Measurements from ENCODE around the gene CDNF. TPM values are rescaled to one million over a fixed set of nuclear protein-coding genes. Genes with fewer than 3 reads are reported as not detected.

CDNF gene
- total RNA-seq, 1 donor from 2014 or later, result 1.5 TPM

DNA sequence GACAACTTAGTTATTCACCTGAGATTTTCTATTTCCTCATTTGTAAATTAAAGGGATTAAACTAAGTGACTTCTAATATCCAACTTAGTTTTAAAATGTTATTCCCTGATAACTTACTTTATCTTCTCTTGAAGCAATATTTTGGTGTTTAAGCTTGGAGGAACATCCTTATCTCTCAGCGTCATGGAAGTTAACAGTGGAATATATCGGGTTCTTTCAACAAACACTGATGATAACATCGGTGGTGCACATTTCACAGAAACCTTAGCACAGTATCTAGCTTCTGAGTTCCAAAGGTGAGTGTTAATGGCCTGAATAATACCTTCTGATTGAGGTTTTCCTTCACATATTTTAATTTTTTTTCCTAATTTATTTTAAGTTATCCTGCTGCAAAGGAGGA is 14.4 kb upstream of the CDNF start:
- peaks cover 35% of the 10 kb centered on the region for H3K36me3 ChIP-seq

DNA sequence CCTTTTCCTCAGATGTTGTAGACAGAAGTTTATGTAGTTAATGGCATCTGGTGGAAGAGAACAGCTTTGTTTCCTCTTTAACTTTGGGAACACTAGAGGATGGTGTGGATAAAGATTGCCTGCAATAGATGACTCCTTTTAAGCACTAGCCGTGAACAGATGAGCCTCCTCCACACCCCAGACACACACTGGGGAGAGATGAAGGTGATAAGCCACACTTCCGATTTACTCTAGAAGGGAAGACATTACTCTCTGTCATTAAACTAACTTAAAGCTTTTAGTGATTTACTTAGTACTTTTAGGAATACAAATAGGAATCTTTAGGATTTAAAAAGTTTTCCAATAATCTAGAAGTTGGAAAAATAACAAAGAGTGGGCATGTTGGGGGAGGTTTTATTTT is 7.1 kb upstream of the CDNF start:
- H3K27ac ChIP-seq (replicated peaks), result no peak overlapping the region
- H3K4me1 ChIP-seq, result peaks cover 2% of the 10 kb centered on the region
- peaks cover 65% of the 10 kb centered on the region for H3K36me3 ChIP-seq
- no peak overlapping the region for H3K4me3 ChIP-seq
- TF ChIP-seq, protein P1, sequence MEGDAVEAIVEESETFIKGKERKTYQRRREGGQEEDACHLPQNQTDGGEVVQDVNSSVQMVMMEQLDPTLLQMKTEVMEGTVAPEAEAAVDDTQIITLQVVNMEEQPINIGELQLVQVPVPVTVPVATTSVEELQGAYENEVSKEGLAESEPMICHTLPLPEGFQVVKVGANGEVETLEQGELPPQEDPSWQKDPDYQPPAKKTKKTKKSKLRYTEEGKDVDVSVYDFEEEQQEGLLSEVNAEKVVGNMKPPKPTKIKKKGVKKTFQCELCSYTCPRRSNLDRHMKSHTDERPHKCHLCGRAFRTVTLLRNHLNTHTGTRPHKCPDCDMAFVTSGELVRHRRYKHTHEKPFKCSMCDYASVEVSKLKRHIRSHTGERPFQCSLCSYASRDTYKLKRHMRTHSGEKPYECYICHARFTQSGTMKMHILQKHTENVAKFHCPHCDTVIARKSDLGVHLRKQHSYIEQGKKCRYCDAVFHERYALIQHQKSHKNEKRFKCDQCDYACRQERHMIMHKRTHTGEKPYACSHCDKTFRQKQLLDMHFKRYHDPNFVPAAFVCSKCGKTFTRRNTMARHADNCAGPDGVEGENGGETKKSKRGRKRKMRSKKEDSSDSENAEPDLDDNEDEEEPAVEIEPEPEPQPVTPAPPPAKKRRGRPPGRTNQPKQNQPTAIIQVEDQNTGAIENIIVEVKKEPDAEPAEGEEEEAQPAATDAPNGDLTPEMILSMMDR (IDR thresholded peaks at IDR 0.05; ENCODE audit: borderline replicate concordance), result no peak
- no peak for DNase-seq
- intact Hi-C loops (cut with micrococcal nuclease), result no loop called here
- no peaks in the 10 kb centered on the region for H3K27me3 ChIP-seq (ENCODE audit: low read depth)
- no peaks in the 10 kb centered on the region for H3K9me3 ChIP-seq (replicated peaks)

More for the DNA sequence above, 14.4 kb upstream of the CDNF start:
- Histone ChIP-seq H3K9me3 (replicated peaks) (no peaks in the 10 kb centered on the region), H3K4me1 (no peaks in the 10 kb centered on the region), H3K27ac (replicated peaks) (no peak overlapping the region), H3K27me3 (ENCODE audit: low read depth) (no peaks in the 10 kb centered on the region), H3K4me3 (no peak overlapping the region)
- intact Hi-C loops (cut with micrococcal nuclease), result no loop called here
- no peak for DNase-seq
- TF ChIP-seq, protein P1 (IDR thresholded peaks at IDR 0.05; ENCODE audit: borderline replicate concordance), result no peak

DNA sequence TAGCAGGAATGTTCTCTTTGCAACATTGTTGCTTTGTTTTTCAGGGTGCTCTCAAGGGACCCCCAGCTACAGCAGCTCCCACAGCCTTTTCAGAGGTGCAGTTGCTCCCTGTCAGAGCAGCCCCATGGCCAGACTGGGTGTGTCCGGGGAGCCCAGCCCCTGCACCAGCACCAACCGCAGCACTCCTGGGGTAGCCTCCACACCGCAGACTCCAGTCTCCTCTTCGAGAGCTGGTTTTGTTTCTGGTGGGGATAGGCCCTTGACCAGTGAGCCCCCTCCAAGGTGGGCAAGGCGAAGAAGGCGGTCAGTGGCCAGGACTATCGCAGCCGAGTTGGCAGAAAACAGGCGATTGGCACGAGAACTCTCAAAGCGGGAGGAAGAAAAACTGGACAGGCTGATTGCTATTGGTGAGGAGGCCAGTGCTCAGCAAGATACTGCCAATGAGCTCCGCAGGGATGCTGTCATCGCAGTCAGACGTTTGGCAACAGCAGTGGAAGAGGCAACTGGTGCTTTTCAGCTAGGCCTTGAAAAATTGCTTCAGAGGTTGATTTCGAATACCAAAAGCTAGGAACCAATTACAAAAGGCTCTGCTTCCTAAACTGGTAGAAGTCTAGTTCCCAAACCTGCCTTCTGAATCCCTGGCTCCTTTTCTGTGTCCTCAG is 5.6 kb upstream of the CDNF start:
- Histone ChIP-seq H3K9me3 (replicated peaks) (no peaks in the 10 kb centered on the region), H3K4me3 (no peak overlapping the region), H3K27me3 (ENCODE audit: low read depth) (no peaks in the 10 kb centered on the region), H3K4me1 (peaks cover 17% of the 10 kb centered on the region), H3K36me3 (peaks cover 54% of the 10 kb centered on the region), H3K27ac (replicated peaks) (no peak overlapping the region)
- intact Hi-C loops (cut with micrococcal nuclease), result no loop called here
- TF ChIP-seq, protein P1 (IDR thresholded peaks at IDR 0.05; ENCODE audit: borderline replicate concordance), result no peak
- no peak for DNase-seq

DNA sequence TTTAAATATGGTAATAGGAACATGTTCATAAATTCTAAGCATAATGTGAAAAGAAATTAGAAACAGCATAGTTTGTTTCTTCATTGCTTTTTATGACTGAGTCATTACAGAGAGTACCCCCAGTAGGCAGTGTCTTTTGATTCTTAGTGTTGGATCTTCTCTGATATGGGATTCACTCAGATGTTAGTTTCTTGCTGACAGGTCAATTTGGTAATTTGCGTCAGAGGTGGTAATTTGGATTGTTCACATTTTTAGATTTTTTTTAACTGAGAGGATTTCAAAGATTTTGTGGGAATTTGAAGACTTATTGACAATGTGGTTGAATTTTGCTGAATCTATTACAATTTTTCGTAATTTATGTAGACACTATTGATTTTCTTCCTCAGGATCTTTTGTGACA is 2.3 kb upstream of the CDNF start:
- Histone ChIP-seq H3K27me3 (ENCODE audit: low read depth) (no peaks in the 10 kb centered on the region), H3K4me3 (no peak overlapping the region), H3K9me3 (replicated peaks) (no peaks in the 10 kb centered on the region), H3K4me1 (peaks cover 35% of the 10 kb centered on the region), H3K36me3 (peaks cover 53% of the 10 kb centered on the region), H3K27ac (replicated peaks) (no peak overlapping the region)
- TF ChIP-seq, protein P1 (IDR thresholded peaks at IDR 0.05; ENCODE audit: borderline replicate concordance), result no peak
- intact Hi-C loops (cut with micrococcal nuclease), result no loop called here
- DNase-seq, result no peak

DNA sequence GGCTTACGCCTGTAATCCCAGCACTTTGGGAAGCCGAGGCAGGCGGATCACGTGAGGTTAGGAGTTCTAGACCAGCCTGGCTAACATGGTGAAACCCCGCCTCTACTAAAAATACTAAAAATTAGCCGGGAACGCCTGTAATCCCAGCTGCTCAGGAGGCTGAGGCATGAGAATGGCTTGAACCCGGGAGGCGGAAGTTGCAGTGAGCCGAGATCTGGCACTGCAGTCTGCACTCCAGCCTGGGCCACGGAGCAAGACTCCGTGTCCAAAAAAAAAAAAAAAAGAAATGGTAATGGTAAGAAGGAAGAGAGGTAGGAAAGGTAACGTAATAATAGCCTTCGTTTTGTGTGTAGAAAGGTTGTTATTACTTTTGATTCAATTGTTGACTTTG is 1.5 kb upstream of the CDNF start:
- no peak for DNase-seq
- Histone ChIP-seq H3K9me3 (replicated peaks) (no peaks in the 10 kb centered on the region), H3K4me1 (peaks cover 35% of the 10 kb centered on the region), H3K27ac (replicated peaks) (peak overlapping the region; percentile 96), H3K27me3 (ENCODE audit: low read depth) (no peaks in the 10 kb centered on the region), H3K4me3 (peak overlapping the region; percentile 92), H3K36me3 (peaks cover 44% of the 10 kb centered on the region)
- intact Hi-C loops (cut with micrococcal nuclease), result no loop called here
- TF ChIP-seq, protein P1 (IDR thresholded peaks at IDR 0.05; ENCODE audit: borderline replicate concordance), result no peak
